Activated CD4-positive, CD25-positive, alpha-beta regulatory T cell treated with anti-CD3 and anti-CD28 coated beads, Interleukin-2, amount 50 U/mL, for 16 hours (primary cell): ENCODE measurements around the gene TOR1AIP1.

Source experiments
- DNase-seq: peaks from one replicate; pipeline ENCODE4 v3.0.0-alpha.2; 2020; ENCODE audit warnings: low read depth, low spot score

TOR1AIP1 gene

GRCh38 chr1:179881642-179882252, 338 bp upstream of the TOR1AIP1 start:
- no peak for DNase-seq

- no peak for DNase-seq
These were observed 1.1 kb downstream of the TOR1AIP1 start for GRCh38 chr1:179883040-179883744.

GRCh38 chr1:179883745-179884138, 1.7 kb downstream of the TOR1AIP1 start:
- peak; percentile 51 for DNase-seq

DNA sequence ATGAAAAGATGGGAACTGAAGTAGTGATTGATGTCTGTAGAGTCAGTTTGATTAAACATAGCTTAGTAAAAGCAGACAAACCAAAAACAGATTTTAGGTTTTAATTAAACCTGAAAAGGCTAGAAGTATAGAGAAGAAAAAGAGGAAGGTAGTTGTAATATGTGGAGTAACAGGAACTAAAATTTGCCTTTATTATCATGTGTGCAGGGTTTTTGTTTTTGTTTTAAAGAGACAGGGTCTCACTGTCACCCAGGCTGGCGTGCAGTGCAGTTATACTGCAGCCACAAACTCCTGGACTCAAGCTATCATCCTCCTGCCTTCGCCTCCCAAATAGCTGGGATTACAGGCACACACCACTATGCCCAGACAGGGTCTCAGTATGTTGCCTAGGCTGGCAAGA, 6.0 kb downstream of the TOR1AIP1 start:
- DNase-seq, result no peak

DNA sequence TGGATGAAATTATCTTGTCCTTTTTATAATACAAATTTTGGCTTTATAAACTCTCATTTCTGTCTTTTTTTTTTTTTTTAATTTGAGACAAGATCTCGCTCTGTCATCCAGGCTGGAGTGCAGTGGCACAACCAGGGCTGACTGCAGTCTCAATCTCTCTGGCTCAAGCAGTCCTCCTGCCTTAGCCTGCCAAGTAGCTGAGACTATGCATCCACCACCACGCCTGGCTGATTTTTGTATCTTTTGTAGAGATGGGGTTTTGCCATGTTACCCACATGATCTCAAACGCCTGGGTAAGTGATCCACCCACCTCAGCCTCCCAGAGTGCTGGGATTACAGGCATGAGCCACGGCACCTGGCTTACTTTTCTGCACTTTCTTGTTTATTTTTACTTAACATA, 7.5 kb downstream of the TOR1AIP1 start:
- DNase-seq, result no peak

- DNase-seq, result no peak
These were observed 28.8 kb downstream of the TOR1AIP1 start for GRCh38 chr1:179910934-179911333.

DNA sequence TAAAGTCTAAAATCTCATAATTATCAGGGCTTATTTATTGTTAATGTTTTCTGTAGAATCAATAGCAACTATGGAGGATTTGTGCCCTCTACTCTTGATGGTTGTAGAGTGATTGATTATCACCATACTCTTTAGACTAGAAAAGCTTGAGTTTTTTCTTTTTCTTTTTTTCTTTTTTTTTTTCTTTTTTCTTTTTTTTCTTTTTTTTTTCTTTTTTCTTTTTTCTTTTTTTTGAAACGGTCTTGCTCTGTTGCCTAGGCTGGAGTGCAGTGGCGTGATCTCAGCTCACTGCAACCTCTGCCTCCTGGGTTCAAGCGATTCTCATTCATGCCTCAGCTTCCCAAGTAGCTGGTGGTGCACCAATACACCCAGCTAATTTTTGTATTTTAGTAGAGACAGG, 29.7 kb downstream of the TOR1AIP1 start:
- no peak for DNase-seq

DNA sequence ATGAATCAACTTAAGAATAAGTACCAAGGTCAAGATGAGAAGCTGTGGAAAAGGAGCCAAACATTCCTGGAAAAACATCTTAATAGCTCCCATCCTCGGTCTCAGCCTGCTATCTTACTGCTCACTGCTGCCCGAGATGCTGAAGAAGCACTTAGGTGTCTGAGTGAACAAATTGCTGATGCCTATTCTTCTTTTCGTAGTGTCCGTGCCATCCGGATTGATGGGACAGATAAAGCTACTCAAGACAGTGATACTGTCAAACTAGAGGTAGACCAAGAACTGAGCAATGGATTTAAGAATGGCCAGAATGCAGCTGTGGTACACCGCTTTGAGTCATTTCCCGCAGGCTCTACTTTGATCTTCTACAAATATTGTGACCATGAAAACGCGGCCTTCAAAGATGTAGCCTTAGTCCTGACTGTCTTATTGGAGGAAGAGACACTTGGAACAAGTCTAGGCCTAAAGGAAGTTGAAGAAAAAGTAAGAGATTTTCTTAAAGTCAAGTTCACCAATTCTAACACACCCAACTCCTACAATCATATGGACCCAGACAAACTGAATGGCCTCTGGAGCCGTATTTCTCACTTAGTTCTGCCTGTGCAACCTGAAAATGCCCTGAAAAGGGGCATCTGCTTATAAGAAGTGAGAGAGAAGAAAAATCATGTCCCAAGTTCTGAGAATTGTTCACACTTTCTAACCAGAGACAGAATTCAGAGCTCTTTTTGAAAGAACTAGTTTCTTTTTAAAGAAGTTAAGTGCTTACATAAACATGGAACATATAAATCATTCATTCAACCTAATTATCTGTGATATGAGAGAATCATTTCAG, 35.7 kb downstream of the TOR1AIP1 start:
- no peak for DNase-seq

DNA sequence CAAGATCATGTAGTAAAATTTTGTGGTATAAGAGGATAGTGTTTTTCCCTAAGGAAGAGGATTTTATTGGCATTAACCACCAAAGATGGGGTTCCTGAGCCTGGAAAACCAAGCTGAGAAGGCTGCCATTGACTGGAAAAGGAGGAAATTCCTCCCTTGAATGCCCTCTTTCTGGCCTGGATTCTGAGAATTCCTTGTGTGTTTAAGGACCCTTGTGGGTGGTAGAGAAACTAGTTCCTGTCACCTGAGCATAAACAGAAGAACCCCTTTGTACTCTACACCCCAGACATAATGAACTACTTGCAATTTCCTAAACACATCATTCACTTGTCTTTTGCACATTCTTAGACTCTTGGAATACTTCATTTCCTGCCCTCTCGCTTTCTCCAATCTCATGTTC, 39.4 kb downstream of the TOR1AIP1 start:
- DNase-seq, result no peak

DNA sequence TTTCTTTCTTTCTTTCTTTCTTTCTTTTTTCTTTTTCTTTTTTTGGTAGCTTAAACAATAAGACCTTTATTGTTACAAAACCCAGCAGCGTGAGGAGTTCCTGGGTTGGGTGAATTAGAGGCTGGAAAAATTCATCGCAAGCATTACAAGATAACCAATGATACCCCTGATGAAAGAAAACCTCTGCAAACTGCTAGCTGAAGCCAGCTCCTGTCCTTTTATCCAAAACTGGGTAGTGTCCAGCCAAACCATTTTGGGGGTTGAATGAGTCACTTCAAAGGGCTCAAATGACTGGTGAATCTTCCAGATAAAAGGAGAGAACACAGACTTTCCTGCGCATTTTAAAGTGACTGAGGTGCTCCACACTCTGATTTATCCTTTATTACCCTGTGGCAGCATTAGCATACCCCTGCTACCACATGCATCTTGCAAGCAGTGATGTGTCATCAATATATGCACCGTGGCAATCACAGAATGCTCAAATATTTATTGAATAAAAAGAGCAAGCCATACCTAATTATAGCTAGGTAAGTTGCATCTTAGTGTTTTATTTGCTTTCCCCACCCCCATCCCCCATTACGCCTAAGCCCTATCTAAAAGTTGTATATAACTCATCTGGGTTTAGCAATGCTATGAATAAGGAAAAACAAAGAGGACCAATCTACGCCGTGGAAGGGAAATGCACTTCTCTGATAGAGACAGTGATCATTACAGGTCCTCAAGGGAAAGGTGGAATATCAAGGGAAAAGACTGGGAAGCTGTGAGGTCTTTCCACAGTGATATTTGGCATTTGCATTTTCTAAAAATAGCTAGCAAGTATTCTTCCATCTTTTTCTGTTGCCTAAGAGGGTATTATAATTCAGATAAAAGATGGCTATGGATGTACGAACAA, 40.1 kb downstream of the TOR1AIP1 start:
- no peak for DNase-seq

GRCh38 chr1:179923029-179923428, 40.9 kb downstream of the TOR1AIP1 start:
- no peak for DNase-seq

- no peak for DNase-seq
These were observed 42.2 kb downstream of the TOR1AIP1 start for GRCh38 chr1:179924268-179924667.

GRCh38 chr1:179925302-179925701, 43.2 kb downstream of the TOR1AIP1 start:
- no peak for DNase-seq

GRCh38 chr1:179925922-179926849, 44.1 kb downstream of the TOR1AIP1 start:
- no peak for DNase-seq

- DNase-seq, result no peak
These were observed 44.7 kb downstream of the TOR1AIP1 start for GRCh38 chr1:179926850-179927205.

GRCh38 chr1:179929955-179930798, 48.1 kb downstream of the TOR1AIP1 start:
- no peak for DNase-seq

DNA sequence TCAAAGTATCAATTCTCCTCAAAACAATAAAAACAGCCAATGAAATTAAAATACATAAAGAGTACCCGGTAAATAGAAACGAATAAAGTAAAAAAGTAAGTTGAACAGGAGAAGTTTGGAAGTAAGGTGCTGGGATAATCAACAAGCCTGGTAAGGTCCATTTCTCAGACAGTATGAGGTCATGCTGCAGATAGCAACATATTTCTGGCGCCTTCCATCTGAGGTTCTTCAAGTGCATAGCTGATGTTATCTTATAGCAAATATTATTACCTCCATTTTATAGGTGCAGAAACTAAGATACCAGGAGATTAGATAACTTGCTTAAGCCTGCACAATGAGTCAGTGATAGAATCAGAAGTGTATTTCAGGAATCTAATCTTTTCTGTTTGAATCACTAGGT, 48.8 kb downstream of the TOR1AIP1 start:
- DNase-seq, result no peak

GRCh38 chr1:179933219-179933618, 51.1 kb downstream of the TOR1AIP1 start:
- no peak for DNase-seq

DNA sequence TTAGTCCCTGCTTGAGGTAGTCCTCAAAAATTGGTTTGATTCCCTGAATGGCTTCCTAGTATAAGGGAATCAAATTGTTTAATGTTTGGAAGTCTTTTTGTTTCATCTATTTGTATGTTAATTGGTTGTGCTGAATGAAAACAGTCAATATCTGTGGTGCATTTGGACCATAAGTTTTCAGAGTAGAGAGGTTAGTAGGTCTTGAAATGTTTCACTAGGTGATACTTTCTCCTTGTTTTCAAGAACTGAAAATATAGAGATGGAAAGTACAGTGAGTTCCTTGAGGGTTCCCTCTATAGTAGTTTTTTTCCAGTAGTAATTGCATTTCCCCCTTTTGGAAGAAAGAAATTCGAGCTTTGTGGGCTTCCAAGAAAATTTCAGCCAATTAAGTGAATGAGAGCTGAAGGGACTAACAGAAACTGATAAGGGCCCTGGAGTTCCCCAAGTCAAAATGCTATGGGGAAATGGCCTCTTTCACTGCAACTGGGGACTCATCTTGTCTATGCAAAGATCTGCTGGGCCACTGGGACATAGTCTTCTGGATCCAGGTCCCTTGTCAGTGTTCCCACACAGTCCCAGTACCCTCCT, 53.9 kb downstream of the TOR1AIP1 start:
- no peak for DNase-seq
